DMS153 treated with DMSO at 0.1 percent for 48 hours (cell line): ENCODE data around the gene CEP250.
"Not testable (repeated sequence)": the region's sequence is repeated elsewhere in the genome, so short reads cannot be mapped to it uniquely, and the experiment has no call there.

Experiments
- DNase-seq: peaks from one replicate; lab custom pipeline; 2025; ENCODE audit not compliant: unreplicated experiment; lab: John Stamatoyannopoulos, UW

Gene CEP250

DNA sequence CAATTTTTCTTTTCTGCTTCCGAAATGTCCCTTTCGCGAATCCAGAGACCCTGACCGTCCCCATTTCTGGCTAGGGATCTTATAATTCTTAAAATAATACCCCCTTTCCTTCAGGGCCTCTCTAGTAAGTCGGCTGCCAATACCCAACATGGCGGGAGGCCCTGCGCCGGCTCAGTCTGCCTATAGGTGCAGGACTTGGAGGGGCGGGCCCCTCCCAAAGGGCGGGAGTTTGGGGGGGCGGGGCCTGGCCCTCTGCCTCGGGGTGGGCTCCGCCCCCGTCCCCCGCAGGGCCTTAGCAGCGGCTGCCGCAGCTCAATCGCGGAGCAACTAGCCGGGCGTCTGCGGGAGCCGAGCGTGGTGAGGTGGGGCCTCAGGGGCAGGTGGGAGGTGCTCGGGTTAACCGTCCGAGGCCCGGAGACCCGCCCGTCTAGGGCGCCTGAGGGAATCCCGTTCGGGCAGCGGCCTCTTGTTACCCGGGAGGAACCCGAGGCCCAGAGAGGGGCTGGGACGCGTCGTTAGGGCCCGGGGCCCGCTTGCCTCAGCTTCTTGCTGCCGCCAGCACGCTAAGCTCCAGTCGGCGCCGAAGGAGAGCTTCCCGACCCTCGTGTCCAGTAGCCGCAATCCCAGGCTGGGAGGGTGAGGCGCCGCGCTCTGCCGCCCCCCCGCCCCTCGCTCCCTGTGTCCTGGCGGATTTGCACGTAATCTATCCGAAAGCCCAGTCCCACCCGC is at the start of gene CEP250:
CEP250 (plus strand) TSS at position 718 of the 729 bp plus-strand sequence. CDS start 6,770 bp downstream, outside the sequence.
- peak; percentile 97 for DNase-seq

DNA sequence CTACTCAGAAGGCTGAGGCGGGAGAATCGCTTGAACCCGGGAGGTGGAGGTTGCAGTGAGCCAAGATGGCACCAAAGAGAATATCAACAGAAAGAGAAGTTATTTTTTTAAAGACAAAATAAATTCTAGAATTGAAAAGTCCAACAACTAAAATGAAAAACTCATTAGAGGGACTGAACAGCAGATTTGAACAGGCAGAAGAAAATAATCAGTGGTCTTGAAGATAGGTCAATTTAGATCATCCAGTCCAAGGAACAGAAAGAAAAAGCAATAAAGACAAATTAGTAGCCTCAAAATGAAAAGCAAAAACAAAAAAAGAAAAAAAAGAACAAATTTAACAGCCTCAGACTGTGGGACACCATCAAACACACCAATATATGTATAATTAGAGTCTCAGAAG is 49.6 kb upstream of the CEP250 start:
- DNase-seq = no peak

- no peak for DNase-seq
Measured at GRCh38 chr20:35408270-35408669, 47.1 kb upstream of the CEP250 start.

- no peak for DNase-seq
Measured at GRCh38 chr20:35409542-35409941, 45.9 kb upstream of the CEP250 start.

DNA sequence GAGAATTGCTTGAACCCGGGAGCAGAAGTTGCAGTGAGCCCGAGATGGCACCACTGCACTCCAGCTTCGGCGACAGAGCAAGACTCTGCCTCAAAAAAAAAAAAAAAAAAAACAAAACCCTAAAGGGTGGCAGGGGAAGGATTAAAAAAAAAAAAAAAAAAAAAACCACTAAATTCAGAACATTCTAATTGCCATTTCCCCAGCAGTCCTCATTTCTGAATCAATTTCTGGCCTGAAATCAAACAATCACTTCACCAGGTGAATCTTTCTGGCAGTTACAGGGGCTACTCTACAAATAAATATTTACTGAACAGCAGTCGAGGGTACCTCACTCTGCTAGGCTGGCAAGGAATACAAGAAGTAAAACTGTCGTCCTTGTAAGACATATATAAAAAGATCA is 44.8 kb upstream of the CEP250 start:
- DNase-seq = no peak

DNA sequence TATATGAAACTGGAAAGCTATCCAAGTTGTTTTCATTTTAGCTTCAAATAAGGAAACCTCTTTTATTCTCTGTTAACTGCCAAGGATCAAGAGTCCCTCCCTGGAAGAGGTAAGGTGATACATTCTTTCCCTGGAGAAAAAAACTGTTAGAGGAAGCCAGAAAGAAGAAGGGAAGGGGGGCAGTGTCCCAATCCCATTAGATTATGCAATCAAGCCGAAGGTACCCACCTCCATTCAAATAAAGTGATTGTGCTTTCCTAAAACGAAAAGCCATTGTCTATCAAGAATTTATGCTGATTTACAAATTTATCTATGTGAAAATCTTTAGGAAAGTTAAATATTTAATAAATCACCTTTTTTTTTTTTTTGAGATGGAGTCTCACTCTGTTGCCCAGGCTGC is 34.1 kb upstream of the CEP250 start:
- DNase-seq = no peak

DNA sequence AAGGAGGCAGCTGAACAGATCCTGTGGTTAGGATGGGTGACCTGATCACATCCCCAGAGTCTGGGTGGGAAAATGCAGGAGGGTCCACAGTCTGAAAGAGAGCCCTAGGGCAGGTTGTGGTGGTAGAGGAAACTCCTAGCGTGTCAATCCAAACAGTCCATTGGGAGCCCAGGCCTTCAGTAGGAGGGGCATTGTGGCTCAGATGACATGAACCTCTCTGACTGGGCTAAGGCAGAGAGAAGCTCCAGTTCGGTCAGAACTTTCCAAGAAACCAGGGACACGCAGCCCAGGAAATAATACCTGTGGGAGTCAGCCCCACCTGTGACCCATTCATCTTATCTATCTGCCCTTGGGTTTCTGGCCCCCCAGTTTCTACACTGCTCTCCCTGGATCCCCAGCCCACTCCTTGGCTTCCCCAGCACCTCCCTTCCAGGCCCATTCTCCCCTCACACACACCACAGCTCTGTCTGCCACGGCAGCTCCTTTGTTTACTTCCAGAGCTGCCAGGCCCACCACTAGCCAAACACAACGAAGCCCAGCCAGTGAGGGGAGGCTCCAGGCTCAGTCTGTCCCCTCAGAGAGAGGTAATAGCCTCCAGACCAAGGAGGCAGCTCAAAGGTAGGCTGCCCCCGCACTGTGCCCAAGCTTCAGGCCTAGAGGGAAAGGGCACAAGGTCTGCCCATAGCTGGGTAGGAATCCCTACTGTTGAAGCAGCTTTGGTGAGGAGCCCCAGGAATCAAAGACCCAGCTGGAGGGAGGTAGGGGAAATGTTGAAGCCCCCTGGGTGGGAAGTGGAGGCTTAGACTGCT is 23.6 kb upstream of the CEP250 start:
- DNase-seq = no peak

DNA sequence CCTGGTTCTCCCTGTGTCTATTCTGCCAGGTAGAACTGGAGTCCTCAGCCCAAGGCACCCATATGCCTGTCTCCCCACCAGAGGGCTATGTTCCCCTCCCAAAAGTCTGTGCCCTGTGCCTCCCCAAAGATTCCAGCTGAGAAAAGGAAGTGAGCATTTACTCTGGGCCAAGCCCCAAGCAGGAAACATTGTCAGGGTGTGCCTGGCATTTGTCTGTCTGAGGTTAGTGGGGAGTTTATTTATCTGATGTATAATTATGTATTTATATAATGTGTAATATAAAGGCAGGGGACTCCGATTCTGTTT is 23.0 kb upstream of the CEP250 start:
- DNase-seq = no peak

DNA sequence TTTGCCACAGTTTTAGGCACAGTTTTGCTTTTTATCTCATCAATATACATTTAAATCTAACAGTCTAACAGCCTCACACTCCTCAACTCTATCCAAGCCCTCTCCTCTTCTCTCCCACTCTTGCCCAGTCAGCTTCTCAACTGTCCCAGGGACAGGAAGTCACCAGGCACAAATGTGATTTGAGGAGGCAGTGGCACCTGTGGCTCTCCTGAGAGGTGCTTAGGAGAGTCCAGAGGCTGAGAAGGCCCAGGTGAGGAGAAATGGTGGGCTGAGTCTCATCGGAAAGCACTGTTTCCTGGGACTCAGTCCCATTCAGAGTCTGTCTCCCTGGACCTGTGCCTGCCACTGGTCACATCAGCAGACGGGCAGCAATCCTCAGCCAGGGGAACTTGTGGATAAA is 22.1 kb upstream of the CEP250 start:
- no peak for DNase-seq

- no peak for DNase-seq
Measured at GRCh38 chr20:35434085-35435005, 21.1 kb upstream of the CEP250 start.

GRCh38 chr20:35436177-35436573 is 19.2 kb upstream of the CEP250 start:
- DNase-seq = no peak

DNA sequence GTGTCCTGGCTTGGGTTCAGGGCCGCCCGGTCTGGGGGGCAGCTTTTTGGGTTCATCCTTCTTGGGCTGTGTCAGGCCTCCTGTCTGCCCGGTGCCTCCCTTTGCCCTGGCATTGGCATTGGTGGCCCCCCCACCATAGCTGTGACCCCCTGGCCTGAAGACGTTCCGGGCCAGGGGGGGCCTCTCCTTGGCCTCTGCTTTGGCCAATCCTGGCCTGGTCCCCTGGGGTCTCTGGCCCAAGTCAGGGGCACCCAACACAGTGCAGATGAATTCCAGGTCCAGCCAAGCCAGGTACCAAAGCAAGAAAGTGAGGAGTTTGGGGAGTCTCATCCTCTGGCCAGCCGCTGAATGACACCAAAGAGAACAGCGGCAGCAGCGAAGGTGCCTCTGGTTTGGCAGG is 17.8 kb upstream of the CEP250 start:
- no peak for DNase-seq

GRCh38 chr20:35443003-35443402 is 12.4 kb upstream of the CEP250 start:
- DNase-seq = no peak

GRCh38 chr20:35444226-35444625 is 11.2 kb upstream of the CEP250 start:
- no peak for DNase-seq

GRCh38 chr20:35446356-35447078 is 8.9 kb upstream of the CEP250 start:
- DNase-seq = no peak

- peak; percentile 66 for DNase-seq
Measured at GRCh38 chr20:35447082-35447789, 8.2 kb upstream of the CEP250 start.

DNA sequence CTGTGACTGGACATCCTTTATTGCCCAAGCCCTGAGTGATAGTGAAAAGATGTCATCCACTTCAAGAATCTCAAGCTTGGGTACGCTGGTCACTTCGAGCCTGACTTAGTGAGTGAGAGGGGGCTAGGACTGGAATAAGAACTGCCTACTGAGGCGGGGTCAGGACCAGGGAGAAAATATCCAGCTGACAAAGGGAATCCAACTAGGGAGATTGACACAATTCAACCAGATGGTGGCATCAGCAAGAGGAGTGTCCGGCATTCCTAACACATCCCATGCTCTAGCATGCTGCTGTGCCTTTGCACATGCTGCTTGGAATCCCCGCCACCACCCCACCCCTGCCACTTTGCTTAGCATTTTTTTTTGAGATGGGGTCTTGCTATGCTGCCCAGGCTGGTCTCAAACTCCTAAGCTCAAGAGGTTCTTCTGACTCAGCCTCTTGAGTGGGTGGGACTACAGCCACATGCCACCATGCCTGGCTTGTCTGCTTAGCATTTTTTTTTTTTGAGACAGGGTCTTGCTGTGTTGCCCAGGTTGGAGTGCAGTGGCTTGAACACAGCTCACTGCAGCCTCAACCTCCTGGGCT is 6.5 kb upstream of the CEP250 start:
- no peak for DNase-seq

GRCh38 chr20:35449855-35450254 is 5.5 kb upstream of the CEP250 start:
- DNase-seq = not testable (repeated sequence)

- no peak for DNase-seq
Measured at GRCh38 chr20:35451295-35451694, 4.1 kb upstream of the CEP250 start.

GRCh38 chr20:35453647-35454046 is 1.8 kb upstream of the CEP250 start:
- no peak for DNase-seq
